ENCODE measurements around the gene GALP.
"Not testable (repeated sequence)": the region's sequence is repeated elsewhere in the genome, so short reads cannot be mapped to it uniquely, and the experiment has no call there.

Gene GALP

DNA sequence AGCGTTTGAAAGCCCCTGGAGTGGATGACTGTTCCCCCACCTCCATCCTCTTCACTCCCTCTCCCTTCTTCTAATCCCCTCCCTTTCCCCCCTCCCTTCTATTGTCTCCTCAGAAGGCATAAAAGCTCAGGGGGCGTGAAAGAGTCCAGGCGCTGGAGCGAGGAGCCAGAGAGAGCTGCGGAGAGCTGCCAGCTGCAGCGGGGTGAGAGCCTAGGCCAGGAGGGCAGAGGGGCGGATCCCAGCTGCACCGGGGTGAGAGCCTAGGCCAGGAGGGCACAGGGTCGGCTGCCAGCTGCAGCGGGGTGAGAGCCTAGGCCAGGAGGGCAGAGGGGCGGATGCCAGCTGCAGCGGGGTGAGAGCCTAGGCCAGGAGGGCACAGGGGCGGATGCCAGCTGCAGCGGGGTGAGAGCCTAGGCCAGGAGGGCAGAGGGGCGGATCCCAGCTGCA is at the start of gene GALP:
Gene GALP, plus strand, starts transcription at position 148 of the 447 bp plus-strand sequence. CDS start 1,101 bp downstream, outside the sequence.
- DNase-seq = not testable (repeated sequence)

DNA sequence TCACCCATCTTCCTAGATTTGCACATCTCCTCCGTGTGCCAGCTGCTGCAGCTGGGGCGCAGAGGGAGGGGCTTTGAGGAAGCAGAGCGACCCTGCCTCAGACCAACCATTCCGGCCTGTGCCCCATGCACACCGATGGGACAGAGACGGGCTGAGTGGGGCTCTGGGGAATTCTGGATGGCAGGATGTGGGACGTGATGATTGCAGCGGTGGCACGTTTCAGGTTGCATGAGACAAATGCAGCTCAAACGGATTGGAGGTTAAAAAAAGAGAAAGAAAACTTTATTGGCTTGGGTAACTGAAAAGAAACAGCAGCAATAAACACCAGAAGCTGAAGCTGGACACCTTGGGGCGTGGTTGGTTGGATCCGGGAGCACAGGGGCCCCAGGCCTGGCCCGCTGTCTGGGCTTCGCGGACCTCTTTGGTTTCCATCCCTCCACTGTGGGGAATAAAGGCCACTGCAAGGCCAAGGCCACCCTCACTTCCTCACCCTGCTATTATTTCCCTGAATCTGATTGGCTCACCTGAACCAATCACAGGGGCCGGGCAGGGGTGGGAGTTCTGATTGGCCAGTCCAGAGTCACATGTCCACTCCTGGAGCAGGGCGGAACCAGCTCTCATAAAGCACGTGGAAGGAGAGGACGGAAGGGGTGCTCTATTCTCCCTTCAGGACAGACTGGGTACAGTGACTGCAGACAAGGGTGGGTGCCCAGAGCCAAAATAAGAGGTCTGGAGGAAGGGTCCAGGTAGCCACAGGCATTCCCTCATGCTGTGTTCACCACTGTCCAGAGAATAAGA is 48.6 kb upstream of the GALP start:
- DNase-seq = no peak

DNA sequence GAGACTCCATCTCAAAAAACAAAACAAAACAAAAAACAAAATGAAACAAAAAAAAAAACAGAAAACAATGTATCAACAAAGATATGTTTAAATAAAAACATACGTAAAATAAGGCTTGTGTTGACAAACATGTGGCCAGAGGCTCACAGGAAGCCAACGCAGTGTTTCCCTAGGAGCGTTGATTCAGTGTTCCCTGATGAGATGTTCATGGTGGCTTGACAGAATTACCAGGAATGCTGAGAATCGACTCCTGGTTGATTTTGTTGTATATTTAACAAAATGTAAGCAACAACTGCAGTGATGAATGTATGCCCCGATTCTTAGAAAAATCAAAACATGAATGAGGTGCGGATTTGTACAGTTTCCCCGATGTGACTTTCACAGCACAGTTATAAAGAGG is 45.8 kb upstream of the GALP start:
- DNase-seq = no peak

DNA sequence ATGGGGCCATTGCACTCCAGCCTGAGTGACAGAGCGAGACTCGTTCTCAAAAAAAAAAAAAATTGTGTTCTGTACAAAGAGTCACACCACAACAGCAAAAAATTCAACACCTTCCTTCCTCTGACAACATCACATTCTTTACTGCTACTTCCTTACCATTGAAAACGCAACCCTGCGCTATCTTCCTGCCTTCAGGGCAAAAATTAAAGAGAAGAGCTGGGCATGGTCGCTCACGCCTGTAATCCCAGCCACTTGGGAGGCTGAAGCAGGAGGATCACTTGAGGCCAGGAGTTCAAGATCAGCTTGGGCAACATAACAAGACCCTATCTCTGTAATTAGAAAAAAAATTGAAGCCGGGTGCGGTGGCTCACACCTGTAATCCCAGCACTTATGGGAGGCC is 44.2 kb upstream of the GALP start:
- no peak for DNase-seq

DNA sequence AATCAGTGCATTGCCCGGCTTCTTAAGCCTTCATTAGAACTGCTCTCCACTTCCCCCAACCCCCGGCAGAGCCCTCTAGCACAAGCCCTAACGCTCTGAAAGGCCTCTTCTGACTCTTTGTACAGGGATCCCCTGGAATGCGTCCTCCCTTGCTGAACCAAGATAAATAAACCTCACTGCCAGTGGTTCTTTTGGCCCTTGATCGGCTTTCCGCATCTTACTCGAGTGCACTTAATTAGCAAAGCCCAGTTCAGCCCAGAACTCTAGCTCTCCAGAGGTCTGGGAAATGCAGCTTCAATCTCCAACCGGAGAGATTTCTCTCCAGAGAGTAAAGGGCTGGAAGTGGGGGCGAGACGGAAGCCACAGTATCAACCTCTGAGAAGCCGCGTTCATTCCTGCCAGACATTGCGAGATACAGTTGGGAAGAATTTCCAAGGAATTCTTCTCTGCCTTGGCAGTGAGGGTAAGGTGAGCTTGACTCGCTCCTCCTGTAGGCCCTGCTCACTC is 43.4 kb upstream of the GALP start:
- no peak for DNase-seq

DNA sequence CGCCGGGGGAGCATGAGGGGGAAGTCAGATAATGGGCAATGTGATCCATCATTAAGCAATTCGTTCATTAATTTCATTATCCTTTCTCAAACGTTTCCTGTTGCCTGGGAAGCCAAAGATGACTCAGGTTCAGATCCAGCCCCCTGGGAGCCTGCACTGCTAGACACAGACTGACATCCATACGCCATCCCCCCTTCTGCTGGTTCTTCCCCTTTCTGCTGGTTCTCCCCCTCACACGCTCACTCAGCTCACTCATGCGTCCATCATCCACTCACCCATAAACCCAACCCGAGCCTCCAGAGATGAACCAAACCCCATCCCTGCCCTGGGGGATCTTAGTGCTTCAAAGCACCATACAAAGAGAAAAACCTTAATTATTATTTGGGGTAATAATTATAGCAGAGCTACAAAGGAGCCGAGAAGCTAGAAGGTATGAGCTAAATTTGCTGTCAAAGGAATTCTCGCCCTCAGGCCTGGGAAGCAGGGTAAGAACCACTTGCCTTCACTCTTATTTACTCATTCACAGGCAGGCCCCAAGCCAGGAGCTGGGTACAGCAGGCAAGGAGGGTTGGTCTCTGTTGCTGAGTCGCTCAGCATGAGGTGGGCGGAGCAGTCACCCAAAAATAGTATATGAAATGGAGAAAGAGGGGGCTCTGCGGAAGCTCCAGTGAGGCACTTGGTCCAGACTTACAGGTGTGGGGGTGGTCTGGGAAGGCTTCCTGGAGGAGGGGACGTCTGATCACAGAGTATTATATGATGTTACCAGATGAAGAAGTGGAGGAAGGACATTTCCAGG is 41.8 kb upstream of the GALP start:
- DNase-seq = no peak

DNA sequence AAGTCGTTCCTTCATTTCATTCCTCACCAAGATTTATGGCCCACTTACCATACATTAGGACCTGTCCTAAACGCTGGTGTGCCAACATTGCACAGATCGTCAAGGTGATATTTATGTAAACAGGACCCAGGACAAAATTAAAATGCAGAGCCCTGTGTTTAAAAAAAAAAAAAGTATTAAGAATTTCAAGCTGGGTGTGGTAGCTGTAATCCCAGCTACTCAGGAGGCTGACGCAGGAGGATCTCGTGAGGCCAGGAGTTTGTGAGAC is 41.2 kb upstream of the GALP start:
- DNase-seq = no peak

DNA sequence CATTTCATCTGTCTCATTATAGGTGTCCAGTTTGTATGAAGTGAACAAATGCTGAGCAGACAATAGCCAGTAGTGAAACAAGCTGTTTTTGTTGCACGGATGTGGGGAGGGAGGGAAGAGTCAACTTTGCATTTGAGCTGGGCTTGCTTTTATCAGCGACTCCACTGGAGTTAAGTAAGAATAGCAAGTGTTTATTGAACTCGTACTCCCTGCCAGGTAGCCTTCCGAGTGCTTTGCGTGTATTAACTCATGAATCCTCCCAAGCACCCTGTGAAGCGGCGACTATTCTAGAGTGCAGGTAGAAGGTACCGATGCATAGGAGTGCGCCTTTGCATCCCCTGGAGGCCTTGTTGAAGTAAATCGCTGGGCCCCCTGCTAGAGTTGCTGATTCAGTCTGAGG is 39.4 kb upstream of the GALP start:
- DNase-seq = no peak

DNA sequence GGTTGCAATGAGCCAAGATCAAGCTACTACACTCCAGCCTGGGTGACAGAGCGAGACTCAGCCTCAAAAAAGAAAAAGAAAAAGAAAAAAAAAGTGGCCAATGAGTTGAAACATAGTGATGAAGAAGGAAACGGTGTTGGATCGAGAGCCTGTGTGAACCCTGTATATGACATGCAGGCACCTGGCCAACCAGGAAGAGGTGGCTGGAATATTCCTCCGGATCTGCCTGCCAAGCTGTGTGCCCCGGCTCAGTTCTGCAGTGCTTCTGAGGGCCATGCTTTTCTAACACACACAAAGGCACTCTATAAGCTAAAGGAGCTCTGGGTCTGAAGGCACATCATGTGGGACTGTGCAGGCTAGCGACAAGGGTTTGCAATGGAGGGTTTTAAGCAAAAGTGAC is 38.4 kb upstream of the GALP start:
- DNase-seq = no peak

DNA sequence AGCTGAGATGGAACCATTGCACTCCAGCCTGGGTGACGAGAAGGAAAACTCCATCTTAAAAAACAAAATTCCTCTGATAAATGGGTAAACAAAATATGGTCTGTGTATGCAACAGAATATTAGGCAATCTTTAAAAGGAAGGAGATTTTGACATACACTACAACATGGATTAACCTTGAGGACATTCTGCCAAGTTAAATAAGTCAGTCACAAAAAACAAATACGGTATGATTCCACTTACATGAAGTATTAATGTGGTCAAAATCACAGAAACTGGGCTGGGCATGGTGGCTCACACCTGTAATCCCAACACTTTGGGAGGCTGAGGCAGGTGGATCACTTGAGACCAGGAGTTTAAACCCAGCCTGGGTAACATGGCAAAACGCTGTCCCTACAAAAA is 37.7 kb upstream of the GALP start:
- DNase-seq = no peak

DNA sequence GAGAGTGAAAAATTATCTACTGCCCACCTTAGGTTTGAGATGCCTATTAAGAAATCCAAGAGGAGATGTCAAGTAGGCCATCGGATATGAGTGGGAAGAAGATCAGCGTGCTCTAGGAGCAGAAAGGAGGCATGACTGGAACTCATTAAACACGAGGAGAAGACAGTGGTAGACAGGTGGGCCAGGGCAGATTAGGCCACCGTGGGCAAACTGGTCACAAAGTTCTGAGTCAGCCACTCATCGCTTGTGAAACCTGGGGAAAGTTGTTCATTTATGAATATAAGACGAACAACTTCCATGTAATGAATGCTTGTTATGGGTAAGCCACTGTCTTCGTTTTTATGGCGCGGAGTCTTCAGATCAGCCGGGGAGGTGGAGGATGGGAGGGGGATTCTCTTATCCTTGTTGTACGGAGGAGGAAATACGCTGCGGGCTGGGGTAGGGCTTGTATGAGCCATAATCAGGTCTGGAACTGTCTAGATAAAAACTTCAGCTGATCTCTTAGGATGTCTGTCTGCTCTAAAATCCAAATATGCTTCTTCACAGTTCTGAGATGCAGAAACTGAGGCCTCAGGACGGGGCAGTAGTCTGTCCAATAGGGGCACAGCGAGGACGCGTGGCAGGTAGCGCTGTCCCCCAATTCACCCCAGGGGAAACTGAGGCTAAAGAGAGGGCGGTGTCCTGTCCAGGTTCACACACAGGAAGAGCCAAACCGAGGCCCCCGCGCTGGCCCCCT is 35.8 kb upstream of the GALP start:
- DNase-seq = peak; percentile 78

DNA sequence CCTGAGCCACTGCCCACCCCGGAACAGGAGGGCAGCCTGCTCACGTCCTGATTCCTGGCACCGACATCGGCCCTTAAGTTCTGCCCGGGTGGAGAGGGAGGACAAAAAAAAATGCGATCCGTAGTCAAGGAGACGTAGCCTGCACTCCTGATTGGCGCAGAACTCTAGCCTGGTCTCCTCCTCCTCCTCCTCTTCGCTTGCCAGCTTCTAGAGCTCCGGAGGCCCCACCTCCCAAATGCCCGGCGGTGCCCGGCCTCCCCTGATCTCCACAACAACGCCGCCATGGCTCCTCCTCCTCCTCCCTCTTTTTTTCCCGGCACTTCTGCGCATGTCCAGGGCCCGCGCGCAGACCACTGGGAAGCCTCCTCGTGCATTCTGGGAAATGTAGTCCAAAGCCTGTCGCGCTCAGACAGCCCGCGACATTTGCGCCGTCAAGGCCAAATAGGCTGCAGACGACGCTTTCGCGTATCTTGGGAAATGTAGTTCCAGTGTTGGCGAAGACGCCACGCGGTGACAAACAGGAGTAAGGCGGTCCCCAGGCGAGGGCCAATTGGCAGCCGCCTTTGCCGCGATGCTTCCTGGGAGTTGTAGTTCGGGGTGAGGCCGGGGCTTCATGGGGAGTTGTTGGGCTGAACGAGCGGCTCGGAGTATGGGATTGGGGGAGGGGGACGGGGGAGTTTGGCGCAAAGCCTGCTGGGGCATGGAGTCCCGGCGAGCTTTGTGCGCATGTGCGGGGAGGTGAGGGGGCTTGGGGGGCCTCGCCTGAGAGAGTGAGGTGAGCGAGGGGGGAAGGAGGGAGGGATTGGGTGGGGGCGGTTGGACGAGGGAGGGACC is 35.0 kb upstream of the GALP start, which contains the start of gene ZNF444:
Gene ZNF444, plus strand, starts transcription at position 705 of the 834 bp plus-strand sequence. CDS start 5,625 bp downstream, outside the sequence.
- peak; percentile 99 for DNase-seq

DNA sequence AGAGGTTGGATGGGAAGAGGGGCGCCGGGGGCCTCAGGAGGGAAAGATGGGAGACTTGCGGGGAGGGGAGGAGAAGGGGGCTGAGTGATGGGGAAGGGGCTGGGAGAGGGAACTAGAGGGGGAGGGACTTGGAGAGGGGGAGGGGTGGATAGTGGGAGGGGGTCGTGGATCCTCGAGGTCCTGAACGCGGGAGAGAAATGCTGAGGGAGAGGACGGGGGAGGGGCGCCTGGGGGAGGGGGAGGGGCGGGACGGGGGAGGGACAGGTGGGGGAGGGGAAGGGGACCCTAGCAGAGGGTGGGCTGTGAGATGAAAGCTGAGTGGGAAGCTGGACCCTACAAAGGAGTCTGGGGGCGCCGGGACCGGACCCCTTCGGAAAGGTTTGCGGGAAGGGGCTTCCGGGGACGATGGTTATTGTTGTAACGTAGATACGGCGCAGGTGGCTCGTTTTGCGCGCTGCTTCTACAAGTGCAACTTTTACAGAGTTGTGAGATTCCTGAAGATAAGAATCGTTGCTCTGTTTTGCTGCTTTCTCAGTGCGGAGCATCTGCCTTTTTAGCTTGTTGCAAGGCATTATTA is 34.3 kb upstream of the GALP start:
- DNase-seq = peak; percentile 49

DNA sequence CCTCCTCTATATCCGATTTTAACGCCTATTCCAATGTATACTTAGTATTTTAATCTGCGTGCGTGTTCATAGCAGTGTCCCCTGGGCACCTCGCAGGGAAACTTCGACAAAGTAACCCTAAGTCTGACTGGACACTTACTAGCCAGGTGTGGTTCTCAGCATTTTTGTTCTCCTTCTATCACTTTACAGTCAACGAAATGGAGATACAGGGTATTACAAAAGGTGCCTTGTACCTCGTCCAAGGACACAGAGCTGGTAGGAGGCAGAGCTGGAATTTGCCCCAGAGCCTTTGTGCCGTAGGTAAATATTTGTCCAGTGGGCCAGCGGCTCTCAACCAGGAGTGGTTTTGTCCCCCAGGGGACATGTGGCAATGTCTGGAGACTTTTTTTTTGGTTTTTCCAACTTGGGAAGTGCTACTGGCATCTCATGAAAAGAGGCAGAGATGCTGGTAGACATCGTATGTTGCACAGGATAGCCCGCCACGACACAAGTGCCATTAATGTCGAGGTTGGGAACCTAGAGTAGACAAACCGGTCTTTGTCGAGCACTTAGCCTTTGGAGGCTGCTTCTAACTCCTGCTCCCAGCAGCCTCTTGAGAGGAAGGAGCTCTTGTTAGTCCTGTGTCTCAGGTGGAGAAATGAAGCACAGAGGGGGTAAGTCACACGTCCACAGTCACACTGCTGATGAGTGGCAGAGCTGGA is 33.6 kb upstream of the GALP start:
- DNase-seq = no peak

DNA sequence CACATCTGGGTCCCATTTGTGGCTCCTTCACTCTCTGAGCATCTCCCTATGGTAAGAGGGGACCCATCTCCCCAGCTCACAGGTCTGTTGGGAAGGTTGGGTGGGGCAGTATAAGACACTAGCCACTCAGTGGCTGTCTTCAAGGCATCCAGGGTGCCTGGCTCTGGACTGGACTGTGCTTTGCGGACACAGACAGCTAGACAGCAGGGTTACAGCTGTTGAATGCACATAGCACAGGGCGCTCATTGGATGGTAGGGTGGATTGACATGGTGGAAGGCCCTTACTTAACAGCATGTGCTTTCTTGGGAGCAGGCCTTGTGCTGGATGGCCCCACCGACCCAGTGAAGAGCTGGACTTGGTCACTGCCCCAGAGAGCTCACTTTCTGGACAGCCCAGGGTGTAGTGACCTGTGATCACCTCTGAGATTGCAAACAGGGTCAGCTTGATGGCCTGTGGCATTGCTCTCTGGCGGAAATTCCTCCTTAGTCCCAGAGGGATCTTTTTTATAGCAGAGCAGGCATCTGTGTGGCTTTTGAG is 32.8 kb upstream of the GALP start:
- DNase-seq = no peak

DNA sequence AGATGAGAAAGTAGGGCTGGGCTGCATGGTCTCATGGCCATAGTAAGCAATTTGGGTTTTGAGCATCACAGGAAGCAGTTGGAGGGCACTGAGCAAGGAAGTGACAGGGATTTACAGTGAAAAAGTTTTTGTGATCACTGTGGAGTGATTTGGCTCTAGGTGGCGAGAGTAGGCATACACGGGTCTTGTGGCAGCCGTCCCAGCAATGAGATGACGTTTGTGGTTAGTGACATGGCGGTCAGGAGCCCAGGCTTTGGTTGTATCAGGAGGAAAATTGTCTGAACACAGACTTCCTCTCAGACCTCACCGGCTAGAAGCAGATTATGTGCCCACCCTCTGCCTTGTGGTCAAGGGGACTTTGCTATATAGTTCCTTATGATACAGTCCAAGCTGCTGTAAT is 31.4 kb upstream of the GALP start:
- DNase-seq = peak; percentile 91

DNA sequence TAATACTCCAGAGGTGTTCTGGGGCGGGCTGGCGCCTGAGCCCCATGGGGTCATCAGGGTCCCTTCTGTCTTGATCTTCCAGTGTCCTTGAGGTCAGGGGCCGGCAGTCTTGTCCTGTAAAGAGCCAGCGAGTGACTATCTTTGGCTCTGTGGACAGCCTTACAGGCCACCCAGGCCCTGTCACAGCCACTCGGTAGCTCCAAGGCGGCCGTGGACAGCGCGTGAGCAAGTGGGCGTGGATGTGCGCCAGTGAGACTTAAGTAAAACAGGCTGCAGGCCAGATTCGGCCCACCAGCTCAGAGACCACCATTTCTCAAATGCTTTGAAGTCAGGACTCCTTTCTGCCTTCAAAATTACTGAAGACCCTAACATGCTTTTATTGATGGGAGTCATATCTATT is 31.0 kb upstream of the GALP start:
- no peak for DNase-seq

DNA sequence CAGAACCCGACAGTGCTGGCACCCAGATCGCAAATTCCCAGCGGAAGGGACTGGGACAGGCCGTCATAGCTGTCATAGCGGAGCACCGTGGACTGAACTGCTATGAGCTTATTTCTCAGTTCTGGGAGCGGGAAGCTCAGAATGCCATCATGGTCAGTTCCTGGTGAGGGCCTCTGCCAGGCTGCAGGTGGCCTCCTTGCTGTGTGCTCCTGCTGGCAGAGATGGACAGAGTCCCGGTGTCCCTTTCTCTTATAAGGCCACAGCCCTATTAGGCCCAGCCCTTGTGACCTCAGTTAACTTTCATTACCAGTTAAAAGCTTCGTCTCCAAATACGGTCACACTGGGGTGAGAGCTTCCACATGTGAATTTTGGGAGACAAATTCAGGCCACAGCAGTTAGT is 30.1 kb upstream of the GALP start:
- DNase-seq = no peak

DNA sequence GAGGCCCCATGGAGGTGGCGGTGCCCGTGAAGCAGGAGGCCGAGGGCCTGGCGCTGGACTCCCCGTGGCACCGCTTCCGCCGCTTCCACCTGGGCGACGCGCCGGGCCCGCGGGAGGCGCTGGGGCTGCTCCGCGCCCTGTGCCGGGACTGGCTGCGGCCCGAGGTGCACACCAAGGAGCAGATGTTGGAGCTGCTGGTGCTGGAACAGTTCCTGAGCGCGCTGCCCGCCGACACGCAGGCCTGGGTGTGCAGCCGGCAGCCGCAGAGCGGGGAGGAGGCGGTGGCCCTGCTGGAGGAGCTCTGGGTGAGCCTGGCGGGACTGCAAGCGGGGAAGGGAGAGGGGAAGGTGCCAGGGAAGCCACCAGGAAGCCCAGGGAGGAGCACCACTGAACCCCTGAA is 28.9 kb upstream of the GALP start:
- no peak for DNase-seq

DNA sequence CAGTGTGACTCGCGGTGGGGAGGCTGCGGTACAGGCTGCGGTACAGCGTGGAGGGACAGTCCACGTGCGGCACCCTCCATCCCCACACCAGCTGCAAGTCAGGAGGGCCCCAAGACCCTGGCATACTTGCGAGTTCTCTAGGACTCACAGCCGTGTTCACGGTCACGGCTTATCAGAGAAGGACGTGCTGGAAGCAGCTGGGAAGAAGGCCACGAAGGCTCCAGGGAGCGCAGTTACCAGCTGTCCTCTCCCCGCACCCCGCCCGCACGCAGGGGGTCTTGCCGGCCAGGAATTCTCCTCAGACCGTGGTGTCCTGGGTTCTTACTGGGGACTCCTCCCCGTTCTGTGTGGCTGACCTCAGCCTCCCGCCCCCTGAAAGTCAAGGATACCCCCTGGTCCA is 28.5 kb upstream of the GALP start:
- no peak for DNase-seq

DNA sequence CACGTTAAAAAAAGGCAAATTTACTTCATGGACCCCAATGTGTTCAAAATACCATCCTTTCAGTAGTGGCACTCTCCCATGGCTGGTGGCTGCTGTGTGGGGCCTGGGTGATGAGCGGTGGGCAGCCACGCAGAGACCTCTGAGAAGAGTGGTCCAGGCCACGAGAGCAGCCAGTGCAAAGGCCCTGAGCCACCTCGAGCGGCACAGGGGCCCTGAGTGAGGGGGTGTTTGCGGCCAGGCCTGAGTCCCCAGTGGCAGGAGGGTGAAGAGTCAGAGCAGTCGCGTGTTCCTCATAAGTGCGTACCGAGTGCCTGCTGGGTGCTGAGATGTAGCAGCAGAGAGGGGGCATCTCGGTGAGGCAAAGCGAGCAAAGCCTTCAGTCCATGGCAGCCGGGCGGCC is 27.7 kb upstream of the GALP start:
- no peak for DNase-seq

Data from hematopoietic multipotent progenitor cell treated with erythropoietin and hydrocortisone succinate and interleukin-3 and kit ligand, for 4 days (in vitro differentiated cells).